DOHH2 (cell line): Measurements from ENCODE around the gene GRID1.

ENCODE experiments used
- EZH2phosphoT487 ChIP-seq: fragments of 200-600 bp; sonication (generic); IDR thresholded peaks from 2 replicates; pipeline ENCODE4 v1.6.1; 2017; ENCODE audit warnings: borderline replicate concordance, mild to moderate bottlenecking, antibody characterized with exemption, low read length, moderate library complexity, mixed read lengths
- TF ChIP-seq, protein P1 (sequence below): fragments of 200-600 bp; sonication (generic); IDR thresholded peaks from one replicate; pipeline ENCODE4 v1.5.1; 2014; ENCODE audit warnings: antibody characterized with exemption, mild to moderate bottlenecking, low read depth, low read length; ENCODE audit not compliant: poor library complexity, severe bottlenecking

GRCh38 chr10:86374664-86375063 lies 8.1 kb upstream of the GRID1 start:
- TF ChIP-seq, protein P1, sequence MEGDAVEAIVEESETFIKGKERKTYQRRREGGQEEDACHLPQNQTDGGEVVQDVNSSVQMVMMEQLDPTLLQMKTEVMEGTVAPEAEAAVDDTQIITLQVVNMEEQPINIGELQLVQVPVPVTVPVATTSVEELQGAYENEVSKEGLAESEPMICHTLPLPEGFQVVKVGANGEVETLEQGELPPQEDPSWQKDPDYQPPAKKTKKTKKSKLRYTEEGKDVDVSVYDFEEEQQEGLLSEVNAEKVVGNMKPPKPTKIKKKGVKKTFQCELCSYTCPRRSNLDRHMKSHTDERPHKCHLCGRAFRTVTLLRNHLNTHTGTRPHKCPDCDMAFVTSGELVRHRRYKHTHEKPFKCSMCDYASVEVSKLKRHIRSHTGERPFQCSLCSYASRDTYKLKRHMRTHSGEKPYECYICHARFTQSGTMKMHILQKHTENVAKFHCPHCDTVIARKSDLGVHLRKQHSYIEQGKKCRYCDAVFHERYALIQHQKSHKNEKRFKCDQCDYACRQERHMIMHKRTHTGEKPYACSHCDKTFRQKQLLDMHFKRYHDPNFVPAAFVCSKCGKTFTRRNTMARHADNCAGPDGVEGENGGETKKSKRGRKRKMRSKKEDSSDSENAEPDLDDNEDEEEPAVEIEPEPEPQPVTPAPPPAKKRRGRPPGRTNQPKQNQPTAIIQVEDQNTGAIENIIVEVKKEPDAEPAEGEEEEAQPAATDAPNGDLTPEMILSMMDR, result no peak
- TF ChIP-seq EZH2phosphoT487, result no peak
